Measurements from ENCODE around the gene ACD. TPM values are rescaled to one million over a fixed set of nuclear protein-coding genes. Genes with fewer than 3 reads are reported as not detected.

The ACD gene
- polyA plus RNA-seq, 2 donors, result 6.7 to 10.3 TPM

GRCh38 chr16:67649494-67649931 is 10.5 kb downstream of the ACD start:
- Histone ChIP-seq H3K9me3 (ENCODE audit: control insufficient read depth in 2 of 2, insufficient read depth in 1 of 2, low read depth in 1 of 2, low read length in 1 of 2) (peaks cover 0 to 4% of the 10 kb centered on the region in 2 donors), H3K36me3 (ENCODE audit: control insufficient read depth in 2 of 2, insufficient read depth in 2 of 2, low read length in 1 of 2) (no peaks in the 10 kb centered on the region), H3K4me1 (ENCODE audit: control insufficient read depth in 2 of 2, insufficient read depth in 2 of 2, low read length in 1 of 2) (peaks cover 7 to 24% of the 10 kb centered on the region in 2 donors), H3K27me3 (ENCODE audit: control insufficient read depth in 1 of 2, insufficient read depth in 2 of 2, low read length in 2 of 2) (peaks cover 0 to 16% of the 10 kb centered on the region in 2 donors), H3K4me3 (ENCODE audit: low read depth in 1 of 2, low read length in 2 of 2) (no peak overlapping the region), H3K27ac (ENCODE audit: low read depth in 2 of 2, low read length in 1 of 2) (no peak overlapping the region)
- WGBS, 2 donors, result 22 to 30% methylated on average over 32 to 34 of the region's 34 CpGs

GRCh38 chr16:67648764-67649407 is 11.2 kb downstream of the ACD start:
- H3K27ac ChIP-seq (ENCODE audit: low read depth in 2 of 2, low read length in 1 of 2), result no peak overlapping the region
- H3K4me3 ChIP-seq (ENCODE audit: low read depth in 1 of 2, low read length in 2 of 2), result no peak overlapping the region
- peaks cover 0 to 4% of the 10 kb centered on the region in 2 donors for H3K9me3 ChIP-seq (ENCODE audit: control insufficient read depth in 2 of 2, insufficient read depth in 1 of 2, low read depth in 1 of 2, low read length in 1 of 2)
- peaks cover 0 to 10% of the 10 kb centered on the region in 2 donors for H3K27me3 ChIP-seq (ENCODE audit: control insufficient read depth in 1 of 2, insufficient read depth in 2 of 2, low read length in 2 of 2)
- H3K36me3 ChIP-seq (ENCODE audit: control insufficient read depth in 2 of 2, insufficient read depth in 2 of 2, low read length in 1 of 2), result no peaks in the 10 kb centered on the region
- H3K4me1 ChIP-seq (ENCODE audit: control insufficient read depth in 2 of 2, insufficient read depth in 2 of 2, low read length in 1 of 2), result peaks cover 7 to 22% of the 10 kb centered on the region in 2 donors
- WGBS, 2 donors, result 43 to 51% methylated on average over 35 of the region's 35 CpGs

GRCh38 chr16:67648088-67648763 is 11.8 kb downstream of the ACD start:
- Histone ChIP-seq H3K4me3 (ENCODE audit: low read depth in 1 of 2, low read length in 2 of 2) (no peak overlapping the region), H3K27ac (ENCODE audit: low read depth in 2 of 2, low read length in 1 of 2) (no peak overlapping the region), H3K36me3 (ENCODE audit: control insufficient read depth in 2 of 2, insufficient read depth in 2 of 2, low read length in 1 of 2) (no peaks in the 10 kb centered on the region), H3K4me1 (ENCODE audit: control insufficient read depth in 2 of 2, insufficient read depth in 2 of 2, low read length in 1 of 2) (peaks cover 4 to 19% of the 10 kb centered on the region in 2 donors), H3K27me3 (ENCODE audit: control insufficient read depth in 1 of 2, insufficient read depth in 2 of 2, low read length in 2 of 2) (peaks cover 0 to 9% of the 10 kb centered on the region in 2 donors), H3K9me3 (ENCODE audit: control insufficient read depth in 2 of 2, insufficient read depth in 1 of 2, low read depth in 1 of 2, low read length in 1 of 2) (peaks cover 0 to 4% of the 10 kb centered on the region in 2 donors)
- 26% methylated on average over 47 to 65 of the region's 65 CpGs for WGBS, 2 donors

GRCh38 chr16:67647681-67648080 is 12.4 kb downstream of the ACD start:
- H3K27me3 ChIP-seq (ENCODE audit: control insufficient read depth in 1 of 2, insufficient read depth in 2 of 2, low read length in 2 of 2), result peaks cover 0 to 9% of the 10 kb centered on the region in 2 donors
- WGBS, 2 donors, result 74 to 78% methylated on average over 13 of the region's 13 CpGs
- peaks cover 2 to 17% of the 10 kb centered on the region in 2 donors for H3K4me1 ChIP-seq (ENCODE audit: control insufficient read depth in 2 of 2, insufficient read depth in 2 of 2, low read length in 1 of 2)
- H3K4me3 ChIP-seq (ENCODE audit: low read depth in 1 of 2, low read length in 2 of 2), result no peak overlapping the region
- H3K36me3 ChIP-seq (ENCODE audit: control insufficient read depth in 2 of 2, insufficient read depth in 2 of 2, low read length in 1 of 2), result no peaks in the 10 kb centered on the region
- H3K9me3 ChIP-seq (ENCODE audit: control insufficient read depth in 2 of 2, insufficient read depth in 1 of 2, low read depth in 1 of 2, low read length in 1 of 2), result peaks cover 0 to 4% of the 10 kb centered on the region in 2 donors
- no peak overlapping the region for H3K27ac ChIP-seq (ENCODE audit: low read depth in 2 of 2, low read length in 1 of 2)

DNA sequence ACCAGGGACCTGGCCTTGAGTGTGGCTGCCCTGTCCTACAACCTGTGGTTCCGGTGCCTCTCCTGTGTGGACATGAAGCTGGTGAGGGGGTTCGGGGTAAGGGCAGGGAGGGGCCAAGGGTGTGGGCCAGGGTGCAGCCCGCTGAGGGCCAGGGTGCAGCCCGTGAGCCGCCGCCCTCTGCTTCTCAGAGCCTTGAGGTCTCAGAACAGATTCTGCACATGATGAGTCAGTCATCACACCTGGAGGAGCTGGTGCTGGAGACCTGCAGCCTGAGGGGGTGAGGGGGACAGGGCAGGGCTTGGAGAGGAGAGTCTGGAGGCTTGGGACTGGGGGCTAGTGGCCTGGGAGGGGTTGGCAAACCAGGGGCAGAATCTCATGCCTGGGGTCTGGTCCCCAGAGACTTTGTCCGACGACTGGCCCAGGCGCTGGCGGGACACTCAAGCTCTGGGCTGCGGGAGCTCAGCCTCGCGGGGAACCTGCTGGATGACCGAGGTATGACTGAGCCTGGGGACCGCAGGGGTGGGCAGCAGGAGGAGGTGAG is 12.9 kb downstream of the ACD start:
- Histone ChIP-seq H3K9me3 (ENCODE audit: control insufficient read depth in 2 of 2, insufficient read depth in 1 of 2, low read depth in 1 of 2, low read length in 1 of 2) (peaks cover 0 to 4% of the 10 kb centered on the region in 2 donors), H3K27me3 (ENCODE audit: control insufficient read depth in 1 of 2, insufficient read depth in 2 of 2, low read length in 2 of 2) (peaks cover 0 to 9% of the 10 kb centered on the region in 2 donors), H3K27ac (ENCODE audit: low read depth in 2 of 2, low read length in 1 of 2) (no peak overlapping the region), H3K36me3 (ENCODE audit: control insufficient read depth in 2 of 2, insufficient read depth in 2 of 2, low read length in 1 of 2) (no peaks in the 10 kb centered on the region), H3K4me3 (ENCODE audit: low read depth in 1 of 2, low read length in 2 of 2) (no peak overlapping the region), H3K4me1 (ENCODE audit: control insufficient read depth in 2 of 2, insufficient read depth in 2 of 2, low read length in 1 of 2) (peaks cover 0 to 17% of the 10 kb centered on the region in 2 donors)
- whole genome bisulfite sequencing, 2 donors, result 62 to 75% methylated on average over 15 of the region's 15 CpGs

DNA sequence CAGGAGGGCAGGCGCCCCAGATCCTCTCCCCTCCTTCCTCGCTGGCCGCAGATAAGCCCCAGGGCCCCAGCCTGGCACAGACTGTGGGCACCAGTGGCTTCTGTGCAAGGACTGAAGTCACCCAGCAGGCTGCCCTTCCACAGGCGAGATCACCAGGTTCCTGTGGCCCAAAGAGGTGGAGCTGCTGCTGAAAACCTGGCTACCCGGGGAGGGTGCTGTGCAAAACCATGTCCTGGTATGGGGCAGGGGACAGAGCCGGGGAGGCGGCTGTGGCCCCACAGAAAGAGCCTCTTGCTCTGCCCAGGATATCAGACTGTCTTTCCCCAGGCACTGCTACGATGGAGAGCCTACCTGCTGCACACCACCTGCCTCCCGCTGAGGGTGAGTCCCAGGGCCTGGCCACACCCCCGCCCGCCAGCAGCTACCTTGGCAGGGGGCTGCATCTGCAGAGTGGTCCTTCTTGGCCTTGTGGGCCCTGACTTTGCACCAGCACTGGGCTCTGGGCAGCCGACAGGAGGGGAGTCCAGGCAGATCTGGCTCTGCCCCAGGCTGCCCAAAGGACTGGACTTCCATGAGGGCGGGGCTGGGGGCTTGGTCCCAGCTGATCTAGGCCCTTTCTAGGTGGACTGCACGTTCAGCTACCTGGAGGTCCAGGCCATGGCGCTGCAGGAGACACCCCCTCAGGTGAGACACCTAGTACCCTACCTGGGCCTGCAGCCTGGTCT is 14.5 kb downstream of the ACD start:
- peak overlapping the region in 1 of 2 donors; percentile 40 for H3K4me3 ChIP-seq (ENCODE audit: low read depth in 1 of 2, low read length in 2 of 2)
- peak overlapping the region in 1 of 2 donors; percentile 58 for H3K27ac ChIP-seq (ENCODE audit: low read depth in 2 of 2, low read length in 1 of 2)
- peaks cover 0 to 20% of the 10 kb centered on the region in 2 donors for H3K4me1 ChIP-seq (ENCODE audit: control insufficient read depth in 2 of 2, insufficient read depth in 2 of 2, low read length in 1 of 2)
- H3K36me3 ChIP-seq (ENCODE audit: control insufficient read depth in 2 of 2, insufficient read depth in 2 of 2, low read length in 1 of 2), result no peaks in the 10 kb centered on the region
- WGBS, 2 donors, result 72 to 75% methylated on average over 15 of the region's 15 CpGs
- peaks cover 0 to 6% of the 10 kb centered on the region in 2 donors for H3K27me3 ChIP-seq (ENCODE audit: control insufficient read depth in 1 of 2, insufficient read depth in 2 of 2, low read length in 2 of 2)
- no peaks in the 10 kb centered on the region for H3K9me3 ChIP-seq (ENCODE audit: control insufficient read depth in 2 of 2, insufficient read depth in 1 of 2, low read depth in 1 of 2, low read length in 1 of 2)

DNA sequence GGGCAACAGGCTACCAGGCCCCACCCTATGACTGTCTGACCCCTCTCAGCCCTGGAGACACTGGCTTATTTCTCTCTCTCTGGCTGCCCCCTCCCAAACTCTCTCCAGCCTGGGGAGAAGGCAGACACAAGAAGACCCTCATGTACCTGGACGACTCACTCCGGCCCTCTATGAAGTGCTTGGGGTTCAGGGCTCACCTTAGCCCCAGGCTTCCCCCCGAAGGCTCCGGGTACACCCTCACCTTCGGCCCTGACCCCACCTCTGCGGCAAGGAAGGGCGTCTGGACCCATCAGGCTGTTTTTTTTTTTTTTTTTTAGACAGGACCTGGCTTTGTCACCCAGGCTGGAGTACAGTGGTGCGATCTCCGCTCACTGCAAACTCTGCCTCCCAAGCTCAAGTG is 16.0 kb downstream of the ACD start:
- Histone ChIP-seq H3K9me3 (ENCODE audit: control insufficient read depth in 2 of 2, insufficient read depth in 1 of 2, low read depth in 1 of 2, low read length in 1 of 2) (no peaks in the 10 kb centered on the region), H3K27me3 (ENCODE audit: control insufficient read depth in 1 of 2, insufficient read depth in 2 of 2, low read length in 2 of 2) (peaks cover 0 to 4% of the 10 kb centered on the region in 2 donors), H3K4me3 (ENCODE audit: low read depth in 1 of 2, low read length in 2 of 2) (no peak overlapping the region), H3K4me1 (ENCODE audit: control insufficient read depth in 2 of 2, insufficient read depth in 2 of 2, low read length in 1 of 2) (peaks cover 0 to 14% of the 10 kb centered on the region in 2 donors), H3K36me3 (ENCODE audit: control insufficient read depth in 2 of 2, insufficient read depth in 2 of 2, low read length in 1 of 2) (peaks cover 0 to 6% of the 10 kb centered on the region in 2 donors), H3K27ac (ENCODE audit: low read depth in 2 of 2, low read length in 1 of 2) (no peak overlapping the region)
- 91 to 92% methylated on average over 9 of the region's 9 CpGs for WGBS, 2 donors

DNA sequence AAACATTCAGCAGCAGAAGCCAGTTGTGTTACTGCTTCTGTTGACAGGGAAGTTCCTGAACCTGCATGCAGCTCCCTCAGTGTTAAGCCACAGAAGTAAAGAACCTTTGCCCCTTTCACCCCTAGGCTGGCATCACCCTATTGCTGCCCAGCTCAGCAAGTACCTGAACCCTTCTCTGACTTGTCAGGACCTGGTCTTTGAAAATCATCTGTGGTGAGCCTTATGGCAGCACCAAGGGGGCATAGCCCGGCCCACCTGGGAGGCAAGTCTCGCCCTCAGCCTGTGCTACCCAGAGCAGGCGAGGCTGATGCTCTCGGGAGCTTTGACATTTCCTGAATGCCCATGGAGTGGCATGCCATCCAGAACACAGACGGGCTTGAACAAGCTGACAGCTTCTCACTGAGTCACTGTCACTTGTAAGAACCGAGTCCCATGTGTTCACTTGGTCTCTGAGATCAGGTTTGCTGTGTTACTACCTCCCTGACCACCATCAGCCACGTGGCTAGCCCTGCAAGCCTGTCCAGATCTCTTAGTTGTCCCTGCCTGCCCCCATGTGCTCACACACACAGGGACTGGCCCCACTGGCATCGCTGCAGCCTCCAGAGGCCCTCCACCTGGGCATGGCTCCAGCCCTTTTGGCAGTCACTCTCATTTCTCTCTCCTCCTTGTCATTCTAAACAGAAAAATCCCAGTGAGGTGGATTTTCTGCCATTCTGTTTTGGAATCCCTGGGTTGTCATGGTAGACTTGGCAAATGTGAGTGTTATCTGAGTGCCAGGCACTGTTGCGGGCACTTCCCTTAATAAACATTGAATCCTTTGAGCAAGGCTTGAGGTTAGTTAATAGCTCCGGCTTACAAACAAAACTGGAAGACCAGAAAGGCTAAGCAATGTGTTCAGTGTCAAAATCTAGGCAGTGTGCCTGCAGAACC is 18.0 kb downstream of the ACD start:
- peak overlapping the region in 1 of 2 donors; percentile 75 for H3K27ac ChIP-seq (ENCODE audit: low read depth in 2 of 2, low read length in 1 of 2)
- H3K9me3 ChIP-seq (ENCODE audit: control insufficient read depth in 2 of 2, insufficient read depth in 1 of 2, low read depth in 1 of 2, low read length in 1 of 2), result no peaks in the 10 kb centered on the region
- WGBS, 2 donors, result 30 to 41% methylated on average over 10 of the region's 10 CpGs
- peaks cover 7 to 11% of the 10 kb centered on the region in 2 donors for H3K36me3 ChIP-seq (ENCODE audit: control insufficient read depth in 2 of 2, insufficient read depth in 2 of 2, low read length in 1 of 2)
- H3K4me3 ChIP-seq (ENCODE audit: low read depth in 1 of 2, low read length in 2 of 2), result no peak overlapping the region
- H3K27me3 ChIP-seq (ENCODE audit: control insufficient read depth in 1 of 2, insufficient read depth in 2 of 2, low read length in 2 of 2), result no peaks in the 10 kb centered on the region
- H3K4me1 ChIP-seq (ENCODE audit: control insufficient read depth in 2 of 2, insufficient read depth in 2 of 2, low read length in 1 of 2), result peaks cover 0 to 6% of the 10 kb centered on the region in 2 donors
